Muscle layer of colon (tissue), 2 donors: ENCODE measurements around the gene CMPK2.

Source experiments
- H3K27ac ChIP-seq: one replicate; pipeline ENCODE4 v1.7.0; 2013; ENCODE audit warnings: low read depth, mild to moderate bottlenecking, low read length, moderate library complexity
- H3K27me3 ChIP-seq, 2 donors: one replicate each; pipeline ENCODE4 v1.7.0; 2013; ENCODE audit warnings: low read length in 2 of 2, mild to moderate bottlenecking in 2 of 2; ENCODE audit not compliant: insufficient read depth in 2 of 2, control insufficient read depth in 1 of 2
- H3K36me3 ChIP-seq: one replicate; pipeline ENCODE4 v1.7.0; 2013; ENCODE audit warnings: mild to moderate bottlenecking, low read length; ENCODE audit not compliant: insufficient read depth
- H3K4me1 ChIP-seq: one replicate; pipeline ENCODE4 v1.7.0; 2013; ENCODE audit warnings: mild to moderate bottlenecking, low read length; ENCODE audit not compliant: insufficient read depth
- H3K4me3 ChIP-seq, 2 donors: one replicate each; pipeline ENCODE4 v1.7.0; 2013; ENCODE audit warnings: low read length in 2 of 2, low read depth in 1 of 2, mild to moderate bottlenecking in 1 of 2, moderate library complexity in 1 of 2
- H3K9ac ChIP-seq: one replicate; pipeline ENCODE4 v1.7.0; 2013; ENCODE audit warnings: low read length
- H3K9me3 ChIP-seq: one replicate; pipeline ENCODE4 v1.7.0; 2013; ENCODE audit warnings: mild to moderate bottlenecking, low read length
- donor health status: abdominal sarcoma.
- donor health status: Adenocarcinoma of cecum.

CMPK2 gene

DNA sequence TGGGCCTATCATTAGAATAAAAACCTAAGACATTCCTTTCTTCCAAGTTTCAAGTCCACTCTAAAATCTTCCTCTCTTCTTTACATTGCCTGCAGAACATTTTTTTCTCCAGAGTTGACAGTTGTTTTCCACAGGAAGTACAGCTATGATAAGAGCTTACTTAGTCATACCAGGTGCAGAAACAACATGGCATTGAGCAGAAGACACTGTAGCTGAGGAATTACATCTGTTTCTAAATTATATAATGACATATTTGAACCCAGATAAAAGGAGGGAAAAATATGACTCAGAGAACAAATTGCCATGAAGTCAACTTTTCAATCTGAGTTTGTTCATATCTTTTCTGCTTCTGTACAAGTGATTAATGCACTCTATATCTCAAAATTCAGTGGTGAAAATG is 30.2 kb downstream of the CMPK2 start:
- Histone ChIP-seq H3K27ac (no peak overlapping the region), H3K4me1 (no peaks in the 10 kb centered on the region), H3K4me3 (no peak overlapping the region), H3K9me3 (no peaks in the 10 kb centered on the region), H3K9ac (no peak overlapping the region), H3K36me3 (no peaks in the 10 kb centered on the region), H3K27me3 (no peaks in the 10 kb centered on the region)

DNA sequence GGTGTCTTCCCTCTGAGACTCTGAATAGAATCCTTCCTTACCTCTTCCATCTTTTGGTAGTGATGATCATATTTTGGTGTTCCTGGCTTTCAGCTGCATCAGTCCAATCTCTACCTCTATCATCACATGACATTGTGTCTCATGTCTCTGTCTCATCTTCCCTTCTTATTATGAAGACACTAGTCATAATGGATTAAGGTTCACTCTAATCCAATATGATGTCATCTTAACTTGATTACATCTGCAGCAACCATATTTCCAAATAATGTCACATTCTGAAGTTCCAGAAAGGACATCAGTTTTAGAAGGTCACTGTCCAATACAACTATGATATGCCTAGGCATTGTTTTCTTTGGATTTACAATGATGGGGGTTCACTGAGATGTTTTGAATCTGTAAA is 31.5 kb downstream of the CMPK2 start:
- Histone ChIP-seq H3K9me3 (no peaks in the 10 kb centered on the region), H3K36me3 (no peaks in the 10 kb centered on the region), H3K4me3 (no peak overlapping the region), H3K27ac (no peak overlapping the region), H3K27me3 (no peaks in the 10 kb centered on the region), H3K4me1 (no peaks in the 10 kb centered on the region), H3K9ac (no peak overlapping the region)

- H3K4me3 ChIP-seq = no peak overlapping the region
- no peaks in the 10 kb centered on the region for H3K27me3 ChIP-seq
- H3K9ac ChIP-seq = no peak overlapping the region
- no peaks in the 10 kb centered on the region for H3K4me1 ChIP-seq
- H3K36me3 ChIP-seq = no peaks in the 10 kb centered on the region
- no peak overlapping the region for H3K27ac ChIP-seq
- no peaks in the 10 kb centered on the region for H3K9me3 ChIP-seq
Observed at GRCh38 chr2:6833300-6833604, 32.5 kb downstream of the CMPK2 start.

GRCh38 chr2:6832596-6833299 is 33.0 kb downstream of the CMPK2 start:
- H3K27me3 ChIP-seq = no peaks in the 10 kb centered on the region
- no peak overlapping the region for H3K27ac ChIP-seq
- H3K36me3 ChIP-seq = no peaks in the 10 kb centered on the region
- no peaks in the 10 kb centered on the region for H3K9me3 ChIP-seq
- peaks cover 4% of the 10 kb centered on the region for H3K4me1 ChIP-seq
- H3K9ac ChIP-seq = no peak overlapping the region
- no peak overlapping the region for H3K4me3 ChIP-seq

DNA sequence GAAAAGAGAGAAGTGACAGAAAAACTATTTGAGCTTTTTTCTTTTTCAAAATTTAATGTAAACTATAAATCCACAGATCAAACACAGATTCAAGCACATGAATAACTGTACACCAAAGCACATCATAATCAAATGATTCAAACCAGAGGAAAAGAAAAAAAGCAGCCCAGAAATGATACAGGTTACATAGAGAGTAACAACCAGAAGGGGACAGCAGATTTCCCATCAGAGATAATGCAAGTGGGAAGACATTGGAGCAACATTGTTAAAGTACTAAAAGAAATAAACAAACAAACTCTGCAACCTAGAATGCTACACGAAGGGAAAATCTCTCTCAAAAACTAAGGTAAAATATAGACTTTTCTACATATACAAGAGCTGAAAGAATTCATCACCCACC is 34.5 kb downstream of the CMPK2 start:
- no peak overlapping the region for H3K4me3 ChIP-seq
- no peaks in the 10 kb centered on the region for H3K36me3 ChIP-seq
- H3K27me3 ChIP-seq = no peaks in the 10 kb centered on the region
- no peak overlapping the region for H3K9ac ChIP-seq
- peaks cover 5% of the 10 kb centered on the region for H3K4me1 ChIP-seq
- H3K27ac ChIP-seq = no peak overlapping the region
- no peaks in the 10 kb centered on the region for H3K9me3 ChIP-seq

DNA sequence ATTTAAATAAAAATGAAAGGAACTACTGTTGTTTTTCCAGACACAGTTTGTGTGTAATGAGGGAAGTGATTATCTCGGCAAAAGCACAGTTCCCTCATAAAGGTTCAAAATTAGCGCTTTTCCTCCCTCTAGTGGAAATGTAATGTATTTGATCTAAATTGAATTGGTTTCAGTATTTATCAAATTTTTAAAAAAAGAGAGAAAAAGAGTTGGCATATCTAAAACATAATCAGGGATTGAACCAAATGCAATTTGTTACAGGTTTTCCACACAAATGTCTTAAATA is 37.5 kb downstream of the CMPK2 start:
- Histone ChIP-seq H3K4me3 (no peak overlapping the region), H3K4me1 (peaks cover 5% of the 10 kb centered on the region), H3K27me3 (no peaks in the 10 kb centered on the region), H3K9ac (no peak overlapping the region), H3K9me3 (no peaks in the 10 kb centered on the region), H3K27ac (no peak overlapping the region), H3K36me3 (no peaks in the 10 kb centered on the region)

GRCh38 chr2:6827566-6828298 is 38.0 kb downstream of the CMPK2 start:
- Histone ChIP-seq H3K4me1 (peaks cover 5% of the 10 kb centered on the region), H3K27me3 (no peaks in the 10 kb centered on the region), H3K27ac (no peak overlapping the region), H3K9ac (no peak overlapping the region), H3K36me3 (no peaks in the 10 kb centered on the region), H3K4me3 (no peak overlapping the region), H3K9me3 (no peaks in the 10 kb centered on the region)

- Histone ChIP-seq H3K9me3 (no peaks in the 10 kb centered on the region), H3K4me1 (peaks cover 5% of the 10 kb centered on the region), H3K27ac (no peak overlapping the region), H3K4me3 (no peak overlapping the region), H3K36me3 (no peaks in the 10 kb centered on the region), H3K9ac (no peak overlapping the region), H3K27me3 (no peaks in the 10 kb centered on the region)
Observed at GRCh38 chr2:6826081-6826913, 39.4 kb downstream of the CMPK2 start.

- H3K36me3 ChIP-seq = no peaks in the 10 kb centered on the region
- H3K9me3 ChIP-seq = no peaks in the 10 kb centered on the region
- peaks cover 5% of the 10 kb centered on the region for H3K4me1 ChIP-seq
- no peak overlapping the region for H3K9ac ChIP-seq
- H3K27ac ChIP-seq = no peak overlapping the region
- no peak overlapping the region for H3K4me3 ChIP-seq
- no peaks in the 10 kb centered on the region for H3K27me3 ChIP-seq
Observed at GRCh38 chr2:6824962-6825361, 40.7 kb downstream of the CMPK2 start.

DNA sequence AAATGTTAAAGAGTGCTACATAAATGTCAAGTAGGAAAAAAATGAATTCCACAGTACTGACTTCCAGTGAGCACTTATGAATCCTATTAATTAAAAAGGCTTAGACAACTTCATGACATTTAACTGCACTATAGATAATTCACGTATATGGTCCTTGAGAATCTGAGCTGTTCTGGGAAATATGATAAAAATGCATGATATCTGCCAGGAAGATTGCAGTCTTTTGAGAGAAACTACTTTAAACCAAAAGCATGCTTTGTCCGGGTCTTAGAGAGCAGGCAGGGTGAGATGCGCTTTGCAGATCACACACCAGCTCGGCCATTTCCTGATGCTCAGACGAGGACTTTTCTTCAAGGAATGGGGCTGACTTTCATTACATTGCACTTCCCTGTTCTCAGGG is 42.6 kb downstream of the CMPK2 start:
- Histone ChIP-seq H3K4me3 (no peak overlapping the region), H3K4me1 (peaks cover 4% of the 10 kb centered on the region), H3K9ac (no peak overlapping the region), H3K27ac (no peak overlapping the region), H3K27me3 (no peaks in the 10 kb centered on the region), H3K36me3 (no peaks in the 10 kb centered on the region), H3K9me3 (no peaks in the 10 kb centered on the region)

DNA sequence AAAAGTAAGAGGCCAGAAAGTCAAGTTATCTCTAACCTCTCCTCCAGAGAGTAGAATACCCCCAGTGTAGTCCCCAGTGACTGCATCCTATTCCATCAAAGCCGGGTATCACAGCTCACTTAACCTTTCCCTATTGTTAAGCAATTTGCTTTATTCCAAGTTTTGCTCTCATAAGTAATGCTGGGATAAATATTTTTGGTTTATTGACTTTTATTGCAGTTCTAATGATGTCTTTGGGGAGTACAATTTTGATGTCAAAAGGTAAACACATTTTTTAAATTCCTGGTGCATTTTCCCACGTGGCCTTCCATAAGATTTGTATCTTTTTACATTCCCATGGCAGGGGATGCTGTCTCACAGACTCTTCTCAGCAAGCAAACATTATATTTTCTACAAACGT is 43.3 kb downstream of the CMPK2 start:
- Histone ChIP-seq H3K4me1 (no peaks in the 10 kb centered on the region), H3K9ac (no peak overlapping the region), H3K36me3 (no peaks in the 10 kb centered on the region), H3K4me3 (no peak overlapping the region), H3K27ac (no peak overlapping the region), H3K9me3 (no peaks in the 10 kb centered on the region), H3K27me3 (no peaks in the 10 kb centered on the region)
